A549 treated with RU486 at 1 μM for 4 hours (cell line): ENCODE measurements around the gene TRIB2. TPM values are rescaled to one million over a fixed set of nuclear protein-coding genes. Genes with fewer than 3 reads are reported as not detected.

Experiments
- total RNA-seq: library from RNA; stranded (reverse); fragments of 200-300 nt; extraction: Qiagen RNA extraction; gene quantifications from 5 replicates; pipeline ENCODE4 v1.2.3, GENCODE V29; 2022; ENCODE audit warnings: low read depth

The TRIB2 gene
- total RNA-seq: 0.13 to 0.81 TPM (median 0.31 TPM) in 5 replicates

GRCh38 chr2:12716282-12717190 is at the start of gene TRIB2:
Gene TRIB2 (plus strand): TSS chr2:12716936. CDS start chr2:12718308, 1,372 bp downstream.

